NCI-H2171 (cell line): ENCODE results near the gene GMPR.

Source experiments
- DNase-seq: peaks from one replicate; lab custom pipeline; 2025; lab: John Stamatoyannopoulos, UW

GMPR gene

GRCh38 chr6:16329233-16329632 lies 90.8 kb downstream of the GMPR start:
- no peak for DNase-seq

- DNase-seq, result peak; percentile 24
Observed at GRCh38 chr6:16331384-16332174, 93.2 kb downstream of the GMPR start.

- DNase-seq, result peak; percentile 32
Observed at GRCh38 chr6:16332175-16332542, 93.8 kb downstream of the GMPR start.

- no peak for DNase-seq
Observed at GRCh38 chr6:16333580-16333979, 95.2 kb downstream of the GMPR start.

GRCh38 chr6:16334671-16335070 lies 96.3 kb downstream of the GMPR start:
- no peak for DNase-seq

- no peak for DNase-seq
Observed at GRCh38 chr6:16335176-16335575, 96.8 kb downstream of the GMPR start.

GRCh38 chr6:16336056-16336818 lies 97.8 kb downstream of the GMPR start:
- no peak for DNase-seq

GRCh38 chr6:16336911-16337294 lies 98.5 kb downstream of the GMPR start:
- no peak for DNase-seq

- DNase-seq, result peak; percentile 71
Observed at GRCh38 chr6:16337295-16337975, 99.0 kb downstream of the GMPR start.

- peak; percentile 57 for DNase-seq
Observed at GRCh38 chr6:16338577-16339264, 100.3 kb downstream of the GMPR start.

GRCh38 chr6:16339265-16339587 lies 100.8 kb downstream of the GMPR start:
- no peak for DNase-seq

GRCh38 chr6:16343593-16343992 lies 105.2 kb downstream of the GMPR start:
- DNase-seq, result no peak

GRCh38 chr6:16344756-16345155 lies 106.4 kb downstream of the GMPR start:
- DNase-seq, result no peak
